Stromal cell of bone marrow (primary cell): ENCODE results near the gene OCSTAMP.

Source experiments
- DNase-seq: peaks from one replicate; pipeline ENCODE4 v3.0.0-alpha.2; 2012; ENCODE audit warnings: low read depth

OCSTAMP gene

DNA sequence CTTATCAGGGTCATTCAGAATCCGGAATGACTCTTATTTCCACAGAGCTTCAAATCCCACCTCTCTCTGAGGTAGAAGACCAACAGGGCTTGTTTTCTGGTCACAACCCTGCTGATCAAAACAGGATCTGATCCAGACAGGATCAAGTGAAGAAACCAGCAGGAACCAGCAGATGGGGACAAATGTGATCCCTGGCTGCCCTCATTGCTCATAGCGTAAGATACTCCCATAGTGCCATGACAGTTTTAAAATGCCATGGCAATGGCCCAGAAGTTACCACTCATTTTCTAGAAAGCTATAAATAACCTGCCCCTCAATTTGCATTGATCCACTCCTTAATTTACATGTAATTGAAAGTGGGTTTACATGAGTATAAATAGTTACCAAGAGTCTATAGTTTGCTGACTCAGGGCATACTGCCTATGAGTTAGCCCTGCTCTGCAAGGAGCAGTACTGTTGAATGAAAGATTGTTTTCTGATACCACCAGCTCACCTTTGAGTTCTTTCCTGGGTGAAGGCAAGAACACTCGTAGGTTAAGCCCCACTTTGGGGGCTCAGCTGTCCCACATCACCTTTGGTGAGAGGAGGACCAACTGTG is 30.9 kb downstream of the OCSTAMP start:
- DNase-seq: no peak

DNA sequence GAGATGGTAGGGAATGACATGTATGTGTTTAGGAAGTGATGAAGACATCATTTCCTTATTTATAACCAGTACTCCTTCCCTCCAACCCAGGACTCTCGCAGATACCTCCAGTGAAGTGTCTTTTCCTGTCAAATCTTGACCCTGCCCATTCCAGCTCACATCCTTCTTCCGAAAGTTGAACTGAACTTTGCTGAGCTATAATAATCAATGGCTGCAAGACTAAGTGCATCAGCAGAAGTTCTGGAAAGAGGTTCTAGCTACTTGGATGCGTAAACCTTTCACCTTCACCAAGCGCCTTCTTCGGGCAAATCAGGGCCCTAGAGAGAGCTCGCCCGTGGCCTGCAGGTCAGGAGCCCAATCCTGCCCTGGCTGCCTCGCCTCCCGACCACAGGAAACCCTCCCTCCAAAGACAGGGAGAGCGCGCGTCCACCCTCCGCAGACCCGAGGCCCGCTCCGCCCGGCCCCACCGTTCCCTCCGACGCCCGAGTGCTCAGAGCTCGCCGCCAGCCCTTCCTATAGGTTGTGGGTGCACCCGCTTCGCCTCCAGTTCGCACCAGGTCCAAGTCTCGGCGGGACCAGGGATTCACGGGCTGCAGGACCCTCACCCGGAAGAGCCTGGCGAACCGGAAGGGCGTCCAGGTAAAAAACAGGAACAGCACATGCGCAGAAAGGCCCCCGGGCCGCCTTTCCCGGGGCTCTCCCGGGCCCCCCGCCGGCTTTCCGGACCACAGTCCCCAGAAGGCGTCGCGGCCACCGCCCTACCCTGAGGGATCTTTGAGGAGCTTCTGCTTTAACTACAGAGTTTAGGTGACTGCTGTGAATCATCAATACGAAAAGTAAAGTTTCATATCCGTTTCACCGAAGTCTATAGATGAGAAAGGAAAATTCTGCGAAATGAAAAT is 37.3 kb downstream of the OCSTAMP start, which contains the start of gene ZNF334:
TSS of gene ZNF334 (minus strand) at position 617 of the 902 bp plus-strand sequence. CDS start 1,457 bp downstream, outside the sequence.
- peak; percentile 13 for DNase-seq

DNA sequence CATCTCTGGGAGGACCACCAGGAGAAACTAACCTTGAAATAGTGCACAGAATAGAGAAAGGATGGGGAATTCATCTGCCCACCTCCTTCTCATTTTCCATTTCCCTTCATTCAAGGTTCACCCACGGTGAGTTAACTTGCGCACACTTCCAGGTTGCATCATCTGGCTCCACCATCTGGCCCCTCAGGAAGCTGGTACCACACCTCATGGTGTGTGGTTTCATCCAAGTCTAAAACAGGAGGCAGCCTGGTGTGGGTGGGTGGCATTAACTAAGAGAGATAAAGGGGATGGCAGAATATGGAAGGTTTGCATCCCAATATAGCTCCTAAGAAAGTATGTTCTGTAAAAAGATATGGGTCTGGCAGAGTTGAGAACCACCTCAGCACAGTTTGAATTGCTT is 40.9 kb downstream of the OCSTAMP start:
- no peak for DNase-seq

DNA sequence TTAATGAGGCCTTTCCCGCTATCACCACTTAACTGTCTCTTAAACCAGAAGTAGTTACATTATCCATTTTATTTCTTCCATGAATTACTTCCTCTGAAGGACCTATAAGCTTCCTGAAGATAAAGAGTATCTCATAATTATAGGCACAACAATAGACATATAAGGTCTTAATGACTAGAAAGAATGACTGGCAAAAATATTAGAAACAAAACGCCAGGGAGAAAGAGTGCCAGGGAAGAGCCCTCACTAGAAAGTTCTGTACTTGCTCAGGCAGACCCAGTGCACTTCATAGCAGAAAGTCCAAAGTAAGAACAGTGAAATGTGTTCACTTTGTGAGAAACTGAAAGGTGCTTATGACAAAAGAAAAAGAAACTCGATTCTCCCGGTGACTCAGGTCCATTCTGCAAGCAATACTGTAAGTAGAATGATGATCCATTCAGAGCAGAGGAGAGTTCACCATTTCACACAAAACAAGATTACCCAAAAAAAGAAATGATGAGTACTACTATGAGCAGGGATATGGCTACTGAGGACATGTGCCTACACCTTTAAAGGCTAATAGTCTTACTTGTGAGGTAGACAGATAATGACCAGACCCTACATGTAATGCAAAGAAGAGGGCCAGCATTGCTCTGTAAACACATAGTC is 42.6 kb downstream of the OCSTAMP start:
- DNase-seq: no peak

DNA sequence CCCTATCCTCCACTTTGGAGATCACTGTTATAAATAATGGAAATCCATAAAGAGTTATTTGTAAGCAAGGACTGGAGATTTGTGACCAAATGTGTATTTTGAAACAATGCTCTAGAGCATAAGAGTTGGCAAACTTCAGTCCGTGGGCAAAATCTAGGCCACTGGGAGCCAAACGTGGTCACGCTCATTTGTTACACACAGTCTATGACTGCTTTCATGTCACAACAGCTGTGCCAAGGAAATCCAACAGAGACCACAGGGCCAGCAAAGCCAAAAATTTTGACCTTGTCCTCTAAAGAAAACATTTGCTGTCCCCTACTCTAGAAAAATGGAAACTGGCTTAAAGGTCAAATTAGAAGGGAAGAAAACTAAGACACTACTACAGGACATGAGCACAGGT is 44.9 kb downstream of the OCSTAMP start:
- no peak for DNase-seq

DNA sequence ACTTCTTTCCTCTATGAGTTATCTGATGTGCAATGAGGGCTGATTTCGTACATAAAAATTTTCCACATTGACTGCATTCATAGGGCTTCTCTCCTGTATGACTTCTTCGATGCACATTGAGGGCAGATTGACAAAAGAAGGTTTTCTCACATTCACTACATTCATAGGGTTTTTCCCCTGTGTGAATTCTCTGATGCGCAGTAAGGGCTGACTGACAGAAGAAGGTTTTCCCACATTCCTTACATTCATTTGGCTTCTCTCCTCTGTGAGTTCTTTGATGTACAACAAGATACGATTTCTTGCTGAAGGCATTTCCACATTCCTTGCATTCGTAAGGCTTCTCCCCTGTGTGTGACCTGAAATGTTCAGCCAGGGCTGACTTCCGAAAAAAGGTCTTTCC is 48.5 kb downstream of the OCSTAMP start:
- DNase-seq: no peak

DNA sequence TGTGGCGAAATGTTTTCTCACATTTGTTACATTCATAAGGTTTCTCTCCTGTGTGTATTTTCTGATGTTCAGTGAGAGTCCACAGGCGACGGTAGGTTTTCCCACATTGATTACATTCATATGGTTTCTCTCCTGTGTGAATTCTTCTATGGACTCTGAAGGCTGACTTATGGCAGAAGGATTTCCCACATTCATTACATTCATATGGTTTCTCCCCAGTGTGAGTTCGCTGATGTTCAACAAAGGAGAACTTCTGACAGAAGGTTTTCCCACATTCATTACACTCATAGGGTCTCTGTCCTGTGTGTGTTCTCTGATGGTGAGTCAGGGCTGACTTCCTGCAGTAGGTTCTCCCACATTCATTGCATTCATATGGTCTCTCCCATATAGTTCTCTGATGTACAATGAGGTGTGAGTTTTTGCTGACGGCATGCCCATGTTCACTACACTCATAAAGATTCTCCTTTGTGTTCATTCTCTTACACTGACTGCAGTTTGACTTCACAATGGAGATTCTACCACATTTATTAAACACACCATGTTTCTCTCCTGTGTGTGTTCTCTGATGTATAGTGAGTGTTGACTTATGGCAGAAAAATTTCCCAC is 49.0 kb downstream of the OCSTAMP start:
- no peak for DNase-seq

DNA sequence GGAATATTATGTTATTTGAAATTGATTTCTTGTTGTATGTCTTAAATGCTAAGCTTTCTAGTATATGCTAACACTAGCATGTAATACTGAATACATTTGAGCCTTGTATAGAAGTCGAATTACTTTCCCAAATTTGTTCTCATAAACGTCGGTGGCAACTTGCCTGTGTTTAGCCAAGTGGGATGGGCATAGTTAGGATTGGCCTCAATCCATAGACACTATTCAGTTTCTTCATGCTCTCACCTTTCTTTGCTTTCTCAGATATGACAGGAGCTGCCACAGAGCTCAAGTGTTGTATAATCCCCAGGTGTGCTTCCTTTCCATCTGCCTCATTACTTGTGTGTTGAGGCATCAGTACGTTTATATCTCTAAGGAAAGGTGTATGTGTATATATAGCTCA is 56.4 kb downstream of the OCSTAMP start:
- no peak for DNase-seq

DNA sequence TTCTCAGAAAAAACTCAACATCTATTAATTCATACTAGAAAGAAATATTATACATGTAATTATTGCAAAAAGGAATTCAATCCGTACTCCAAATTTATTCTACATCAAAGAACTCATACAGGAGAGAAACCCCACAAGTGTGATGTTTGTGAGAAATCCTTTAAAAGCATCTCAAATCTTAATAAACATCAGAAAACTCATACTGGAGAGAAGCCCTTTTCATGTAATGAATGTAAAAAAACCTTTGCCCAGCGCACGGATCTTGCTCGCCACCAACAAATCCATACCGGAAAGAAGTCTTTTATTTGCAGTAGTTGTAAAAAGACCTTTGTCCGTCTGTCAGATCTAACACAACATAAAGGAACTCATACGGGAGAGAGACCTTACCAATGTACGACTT is 59.1 kb downstream of the OCSTAMP start:
- no peak for DNase-seq
